Right cardiac atrium (tissue), 5 donors: ENCODE data around the gene RYR1. TPM values are rescaled to one million over a fixed set of nuclear protein-coding genes. Genes with fewer than 3 reads are reported as not detected.
"Not testable (repeated sequence)": the region's sequence is repeated elsewhere in the genome, so short reads cannot be mapped to it uniquely, and the experiment has no call there.

Experiments used
- ATAC-seq, 2 donors: fragments of 200-7000 bp; cut with Tn5 transposase; one replicate each; pipeline versions ENCODE4 v1.8.0 to v1.9.1; 2020; ENCODE audit warnings: moderate library complexity in 2 of 2, mild to moderate bottlenecking in 1 of 2
- DNase-seq, 3 donors: peaks; one replicate each; pipeline ENCODE4 v3.0.0-alpha.2; 2020
- H3K27ac ChIP-seq: one replicate; pipeline ENCODE4 v1.5.1; 2013; ENCODE audit warnings: mild to moderate bottlenecking, low read length, control low read depth, moderate library complexity
- H3K27me3 ChIP-seq: one replicate; pipeline ENCODE4 v1.6.1; 2013; ENCODE audit not compliant: control insufficient read depth, insufficient read depth
- H3K4me1 ChIP-seq: one replicate; pipeline ENCODE4 v1.6.1; 2013; ENCODE audit warnings: low read length; ENCODE audit not compliant: control insufficient read depth, insufficient read depth
- H3K4me3 ChIP-seq: one replicate; pipeline ENCODE4 v1.5.1; 2013; ENCODE audit warnings: low read length, control low read depth
- H3K9me3 ChIP-seq: one replicate; pipeline ENCODE4 v1.6.1; 2013; ENCODE audit warnings: low read length; ENCODE audit not compliant: control insufficient read depth
- WGBS: extraction: QIAGEN DNeasy Blood & Tissue Kit; methylation state at CpG from one replicate; pipeline ENCODE4 v1.1.7; 2013; 5-methylcytosine and 5-hydroxymethylcytosine counted together
- intact Hi-C, 4 donors: fragments of 100-400 bp; cut with DNase I; formaldehyde crosslinking; loops; one replicate each; pipeline versions ENCODE4 v1.11.0 to v1.14.0; 2022 to 2023
- polyA plus RNA-seq: library from polyadenylated mRNA; stranded (reverse); fragments of 200-250 nt; gene quantifications from one replicate; pipeline ENCODE4 v1.2.3, GENCODE V29; 2013
- total RNA-seq, 4 donors: library from RNA; stranded (reverse); fragmentation: NEBNext Ultra II Directional; extraction: Animal tissue kit (Norgen Biotek cat#: 25700); gene quantifications; one replicate each; pipeline ENCODE4 v1.2.1, GENCODE V29; 2021
- donor health status: healthy with polysubstance abuse.
- donor health status: DM: no; HTN: yes; CAD: no.
- donor health status: DM: no; HTN: no; CAD: no.
- donor health status: DM: no; HTN: yes; CAD: no; lungs with severe emphysema.
- donor health status: DM: yes; HTN: yes; CAD: no.

The RYR1 gene
- total and polyA plus RNA-seq, 5 donors, result 0.80 to 1.6 (median 1.1) TPM

- H3K27me3 ChIP-seq, result no peaks in the 10 kb centered on the region
- 71% methylated on average over 12 of the region's 12 CpGs for WGBS
- no peaks in the 10 kb centered on the region for H3K4me1 ChIP-seq
- H3K4me3 ChIP-seq, result no peak overlapping the region
- ATAC-seq (no peak), DNase-seq (no peak)
- H3K27ac ChIP-seq, result no peak overlapping the region
- intact Hi-C loops, result no loop called here
- H3K9me3 ChIP-seq, result no peaks in the 10 kb centered on the region
Measured at GRCh38 chr19:38557205-38557799, 123.8 kb downstream of the RYR1 start.

GRCh38 chr19:38558933-38559332 lies 125.4 kb downstream of the RYR1 start:
- H3K4me3 ChIP-seq, intact Hi-C loops, DNase-seq, H3K9me3 ChIP-seq, H3K27me3 ChIP-seq, ATAC-seq, H3K27ac ChIP-seq, H3K4me1 ChIP-seq: not testable (repeated sequence)
- 95% methylated on average over 7 of the region's 7 CpGs for WGBS

DNA sequence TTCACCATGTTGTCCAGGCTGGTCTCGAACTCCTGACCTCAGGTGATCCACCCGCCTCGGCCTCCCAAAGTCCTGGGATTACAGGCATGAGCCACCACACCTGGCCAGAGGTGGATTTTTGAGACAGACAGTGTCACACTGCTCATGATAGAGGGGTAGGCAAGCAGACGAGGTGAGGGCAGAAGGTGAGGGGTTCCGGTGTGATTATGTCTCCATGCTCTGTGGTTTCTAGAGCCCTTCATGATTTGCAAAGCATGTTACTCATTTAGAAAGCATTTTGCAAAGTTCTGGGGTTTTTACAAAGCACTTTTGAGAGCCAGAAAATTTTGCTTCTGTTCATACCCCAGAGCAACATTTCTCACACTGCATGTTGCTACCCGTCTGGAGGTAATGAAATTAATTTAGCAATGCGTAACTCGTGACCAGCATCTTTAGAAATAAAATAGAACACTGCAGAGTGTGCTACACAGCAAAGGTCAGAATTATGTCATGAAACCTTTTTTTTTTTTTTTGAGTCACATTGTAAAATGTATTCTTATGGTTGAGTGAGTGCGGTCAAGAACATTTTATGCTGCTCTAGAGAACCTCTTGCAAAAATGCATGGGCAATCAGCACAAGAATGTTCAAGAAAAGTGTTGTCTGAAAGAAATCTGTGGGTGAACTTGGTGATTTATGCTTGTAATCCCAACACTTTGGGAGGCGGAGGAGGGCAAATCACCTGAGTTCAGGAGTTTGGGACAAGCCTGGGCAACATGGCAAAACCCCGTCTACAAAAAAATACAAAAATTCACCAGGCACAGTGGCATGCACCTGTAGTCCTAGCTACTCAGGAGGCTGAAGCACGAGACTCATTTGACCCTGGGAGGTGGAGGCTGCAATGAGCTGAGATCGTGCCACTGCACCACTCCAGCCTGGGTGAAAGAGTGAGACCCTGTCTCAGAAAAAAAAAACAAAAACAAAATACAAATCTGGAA lies 126.2 kb downstream of the RYR1 start:
- no peak for ATAC-seq
- no peak overlapping the region for H3K4me3 ChIP-seq
- no peaks in the 10 kb centered on the region for H3K4me1 ChIP-seq
- H3K9me3 ChIP-seq, result no peaks in the 10 kb centered on the region
- no peak overlapping the region for H3K27ac ChIP-seq
- DNase-seq, result no peak
- no peaks in the 10 kb centered on the region for H3K27me3 ChIP-seq
- WGBS, result 78% methylated on average over 13 of the region's 13 CpGs
- intact Hi-C loops, result no loop called here

DNA sequence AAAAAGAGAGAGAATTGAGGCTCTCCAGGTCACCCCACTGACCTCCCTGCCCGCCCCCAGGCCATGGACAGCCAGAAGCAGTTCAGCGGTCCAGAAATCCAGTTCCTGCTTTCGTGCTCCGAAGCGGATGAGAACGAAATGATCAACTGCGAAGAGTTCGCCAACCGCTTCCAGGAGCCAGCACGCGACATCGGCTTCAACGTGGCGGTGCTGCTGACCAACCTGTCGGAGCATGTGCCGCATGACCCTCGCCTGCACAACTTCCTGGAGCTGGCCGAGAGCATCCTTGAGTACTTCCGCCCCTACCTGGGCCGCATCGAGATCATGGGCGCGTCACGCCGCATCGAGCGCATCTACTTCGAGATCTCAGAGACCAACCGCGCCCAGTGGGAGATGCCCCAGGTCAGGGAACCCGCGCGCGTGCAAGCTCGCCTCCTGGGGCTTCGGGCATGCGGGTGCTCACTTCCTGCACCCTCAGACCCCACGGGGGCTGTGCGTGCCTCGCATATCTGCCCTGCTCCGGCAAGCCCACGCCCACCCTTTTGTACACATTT lies 127.6 kb downstream of the RYR1 start:
- 94% methylated on average over 42 of the region's 42 CpGs for WGBS
- Histone ChIP-seq H3K4me1 (peaks cover 2% of the 10 kb centered on the region), H3K27ac (no peak overlapping the region), H3K9me3 (no peaks in the 10 kb centered on the region), H3K27me3 (no peaks in the 10 kb centered on the region), H3K4me3 (no peak overlapping the region)
- ATAC-seq (no peak), DNase-seq (no peak)
- intact Hi-C loops, result no loop called here

DNA sequence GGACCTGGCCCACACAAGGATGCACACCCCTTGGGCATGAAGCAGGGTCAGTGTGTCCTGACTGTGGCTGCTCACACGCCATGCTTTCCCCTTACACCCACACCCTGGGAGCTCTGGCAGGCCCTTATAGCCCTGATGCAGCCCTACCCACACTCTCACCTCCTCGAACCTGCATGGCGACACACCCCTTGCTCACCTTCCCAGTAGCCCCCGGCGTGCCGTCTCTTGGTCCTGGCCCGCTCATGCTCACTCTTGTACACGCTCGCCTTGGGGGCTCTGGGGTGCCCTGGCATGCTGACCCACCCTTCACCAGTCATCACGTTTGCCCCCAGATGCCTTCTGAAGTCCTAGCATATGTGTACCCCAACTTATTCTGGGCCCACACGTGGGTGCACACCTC lies 128.2 kb downstream of the RYR1 start:
- ATAC-seq (no peak), DNase-seq (no peak)
- 89% methylated on average over 11 of the region's 11 CpGs for WGBS
- intact Hi-C loops, result no loop called here
- Histone ChIP-seq H3K9me3 (no peaks in the 10 kb centered on the region), H3K27me3 (no peaks in the 10 kb centered on the region), H3K27ac (no peak overlapping the region), H3K4me3 (no peak overlapping the region), H3K4me1 (peaks cover 2% of the 10 kb centered on the region)

- Histone ChIP-seq H3K4me1 (peaks cover 2% of the 10 kb centered on the region), H3K27me3 (no peaks in the 10 kb centered on the region), H3K27ac (no peak overlapping the region), H3K9me3 (no peaks in the 10 kb centered on the region), H3K4me3 (no peak overlapping the region)
- ATAC-seq (no peak), DNase-seq (no peak)
- WGBS, result 73% methylated on average over 6 of the region's 6 CpGs
- intact Hi-C loops, result no loop called here
Measured at GRCh38 chr19:38562096-38562495, 128.6 kb downstream of the RYR1 start.

DNA sequence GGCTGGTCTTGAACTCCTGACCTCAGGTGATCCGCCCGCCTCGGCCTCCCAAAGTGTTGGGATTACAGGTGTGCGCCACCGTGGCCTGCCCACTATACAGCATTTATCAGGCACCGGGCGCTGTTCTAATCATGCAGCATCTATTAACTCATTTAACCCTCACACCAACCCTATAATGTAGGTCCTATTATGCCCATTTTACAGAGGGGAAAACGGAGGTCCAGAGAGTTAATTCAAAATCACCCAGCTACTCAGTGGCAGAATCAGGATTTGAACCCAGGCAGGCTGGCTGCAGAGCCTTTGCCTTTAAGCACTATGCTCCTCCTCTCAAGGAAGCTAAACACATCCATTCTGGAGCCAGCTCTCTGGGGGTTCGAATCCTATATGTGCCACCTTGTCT lies 130.0 kb downstream of the RYR1 start:
- Histone ChIP-seq H3K4me3 (no peak overlapping the region), H3K27me3 (no peaks in the 10 kb centered on the region), H3K27ac (no peak overlapping the region), H3K9me3 (no peaks in the 10 kb centered on the region), H3K4me1 (peaks cover 2% of the 10 kb centered on the region)
- 93% methylated on average over 9 of the region's 9 CpGs for WGBS
- ATAC-seq (no peak), DNase-seq (no peak)
- intact Hi-C loops, result no loop called here

DNA sequence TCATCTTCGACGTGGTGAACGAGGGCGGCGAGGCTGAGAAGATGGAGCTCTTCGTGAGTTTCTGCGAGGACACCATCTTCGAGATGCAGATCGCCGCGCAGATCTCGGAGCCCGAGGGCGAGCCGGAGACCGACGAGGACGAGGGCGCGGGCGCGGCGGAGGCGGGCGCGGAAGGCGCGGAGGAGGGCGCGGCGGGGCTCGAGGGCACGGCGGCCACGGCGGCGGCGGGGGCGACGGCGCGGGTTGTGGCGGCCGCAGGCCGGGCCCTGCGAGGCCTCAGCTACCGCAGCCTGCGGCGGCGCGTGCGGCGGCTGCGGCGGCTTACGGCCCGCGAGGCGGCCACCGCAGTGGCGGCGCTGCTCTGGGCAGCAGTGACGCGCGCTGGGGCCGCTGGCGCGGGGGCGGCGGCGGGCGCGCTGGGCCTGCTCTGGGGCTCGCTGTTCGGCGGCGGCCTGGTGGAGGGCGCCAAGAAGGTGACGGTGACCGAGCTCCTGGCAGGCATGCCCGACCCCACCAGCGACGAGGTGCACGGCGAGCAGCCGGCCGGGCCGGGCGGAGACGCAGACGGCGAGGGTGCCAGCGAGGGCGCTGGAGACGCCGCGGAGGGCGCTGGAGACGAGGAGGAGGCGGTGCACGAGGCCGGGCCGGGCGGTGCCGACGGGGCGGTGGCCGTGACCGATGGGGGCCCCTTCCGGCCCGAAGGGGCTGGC lies 131.6 kb downstream of the RYR1 start:
- intact Hi-C loops, result no loop called here
- ATAC-seq, result peak in 1 of 2 donors; percentile 10
- no peak overlapping the region for H3K27ac ChIP-seq
- H3K4me1 ChIP-seq, result peaks cover 2% of the 10 kb centered on the region
- H3K27me3 ChIP-seq, result no peaks in the 10 kb centered on the region
- peak; percentile 20 to 75 (median 58) for DNase-seq
- 5% methylated on average over 111 of the region's 111 CpGs for WGBS
- H3K9me3 ChIP-seq, result no peaks in the 10 kb centered on the region
- peak overlapping the region; percentile 34 for H3K4me3 ChIP-seq

DNA sequence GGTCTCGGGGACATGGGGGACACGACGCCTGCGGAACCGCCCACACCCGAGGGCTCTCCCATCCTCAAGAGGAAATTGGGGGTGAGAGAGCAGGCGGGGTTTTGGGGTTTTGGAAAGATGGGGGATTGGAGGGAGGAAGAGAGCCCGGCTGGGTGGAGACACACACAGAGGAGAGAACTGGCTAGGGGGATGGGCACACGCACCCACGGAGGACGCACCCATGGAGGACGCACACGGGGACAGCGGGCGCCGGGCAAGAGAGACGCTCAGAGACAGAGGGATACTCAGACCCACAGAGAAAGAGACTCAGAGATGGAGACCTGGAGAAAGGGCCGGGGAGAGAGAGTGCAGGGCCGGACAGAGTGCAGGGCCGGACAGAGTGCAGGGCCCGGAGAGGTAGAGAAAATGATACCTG lies 132.2 kb downstream of the RYR1 start:
- Histone ChIP-seq H3K4me3 (peak overlapping the region; percentile 34), H3K27ac (no peak overlapping the region), H3K9me3 (no peaks in the 10 kb centered on the region), H3K27me3 (no peaks in the 10 kb centered on the region), H3K4me1 (peaks cover 2% of the 10 kb centered on the region)
- 65% methylated on average over 21 of the region's 21 CpGs for WGBS
- no peak for ATAC-seq
- intact Hi-C loops, result no loop called here
- DNase-seq, result no peak

DNA sequence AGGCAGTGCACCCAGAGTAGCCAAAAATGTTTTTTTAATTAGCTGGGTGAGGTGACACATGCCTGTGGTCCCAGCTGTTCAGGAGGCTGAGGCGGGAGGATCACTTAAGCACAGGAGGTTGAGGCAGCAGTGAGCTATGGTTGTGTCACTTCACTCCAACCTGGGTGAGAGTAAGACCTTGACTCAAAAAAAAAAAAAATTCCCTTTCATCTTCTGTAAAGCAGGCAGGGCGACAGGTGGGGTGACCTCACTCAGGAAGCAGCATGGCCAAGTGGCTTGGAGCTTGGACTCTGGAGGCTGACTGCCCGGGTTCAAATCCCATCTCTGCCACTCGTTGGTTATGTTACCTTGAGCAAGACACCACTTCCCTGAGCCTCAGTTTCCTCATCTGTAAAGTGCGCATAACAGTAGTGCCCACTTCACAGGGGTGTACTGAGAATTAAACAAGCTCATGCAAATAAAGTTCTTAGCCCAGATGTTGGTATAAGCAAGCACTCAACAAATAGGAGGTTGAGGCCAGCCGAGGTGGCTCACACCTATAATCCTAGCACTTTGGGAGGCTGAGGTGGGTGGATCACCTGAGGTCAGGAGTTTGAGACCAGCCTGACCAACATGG lies 136.0 kb downstream of the RYR1 start:
- WGBS, result 89% methylated on average over 6 of the region's 6 CpGs
- Histone ChIP-seq H3K27ac (no peak overlapping the region), H3K4me3 (no peak overlapping the region), H3K4me1 (peaks cover 2% of the 10 kb centered on the region), H3K27me3 (no peaks in the 10 kb centered on the region), H3K9me3 (no peaks in the 10 kb centered on the region)
- DNase-seq (no peak), ATAC-seq (no peak)
- intact Hi-C loops, result no loop called here
